Thyroid gland (tissue), 4 donors: ENCODE measurements around the gene SPDEF.

Source experiments
- CTCF ChIP-seq, 6 experiments: fragments of 200-600 bp in 3 of 6; fragments of 450-650 bp in 3 of 6; sonication (generic) in 3 of 6; IDR thresholded peaks; one replicate each; pipeline ENCODE4 v1.5.1; 2016 to 2019; ENCODE audit warnings: antibody characterized with exemption in 6 of 6, mild to moderate bottlenecking in 2 of 6, inconsistent platforms in 1 of 6, moderate library complexity in 1 of 6
- POLR2A ChIP-seq, 2 donors: fragments of 450-650 bp; IDR thresholded peaks; one replicate each; pipeline ENCODE4 v1.6.1; 2017; ENCODE audit warnings: antibody characterized with exemption in 2 of 2, mild to moderate bottlenecking in 2 of 2, moderate library complexity in 1 of 2

- TF ChIP-seq CTCF (IDR thresholded peaks at IDR 0.05) (no peak), POLR2A (IDR thresholded peaks at IDR 0.05) (no peak)
Measured at GRCh38 chr6:34534656-34535055, 21.5 kb downstream of the SPDEF start.
